HG03460 (cell line): Measurements from ENCODE around the gene ACTN1.

Source experiments
- ATAC-seq: cut with Tn5 transposase; IDR thresholded peaks from one replicate; pipeline ENCODE4 v1.9.1; 2021; ENCODE audit not compliant: unreplicated experiment

ACTN1 gene

GRCh38 chr14:68919129-68919927 lies 59.8 kb downstream of the ACTN1 start:
- ATAC-seq, result no peak

GRCh38 chr14:68918612-68919011 lies 60.5 kb downstream of the ACTN1 start:
- no peak for ATAC-seq

GRCh38 chr14:68916358-68916941 lies 62.7 kb downstream of the ACTN1 start:
- ATAC-seq, result no peak

- ATAC-seq, result no peak
These were observed 65.6 kb downstream of the ACTN1 start for GRCh38 chr14:68913516-68913915.

GRCh38 chr14:68911594-68912227 lies 67.4 kb downstream of the ACTN1 start:
- ATAC-seq, result peak; percentile 74

GRCh38 chr14:68910540-68910939 lies 68.6 kb downstream of the ACTN1 start:
- ATAC-seq, result no peak

- no peak for ATAC-seq
These were observed 70.3 kb downstream of the ACTN1 start for GRCh38 chr14:68908803-68909202.

GRCh38 chr14:68908201-68908600 lies 70.9 kb downstream of the ACTN1 start:
- ATAC-seq, result no peak

- no peak for ATAC-seq
These were observed 72.7 kb downstream of the ACTN1 start for GRCh38 chr14:68906439-68906838.

GRCh38 chr14:68905107-68905895 lies 73.8 kb downstream of the ACTN1 start:
- no peak for ATAC-seq

GRCh38 chr14:68902357-68902756 lies 76.7 kb downstream of the ACTN1 start:
- no peak for ATAC-seq

- ATAC-seq, result no peak
These were observed 80.0 kb downstream of the ACTN1 start for GRCh38 chr14:68899033-68899603.

GRCh38 chr14:68898248-68899032 lies 80.7 kb downstream of the ACTN1 start:
- no peak for ATAC-seq

- ATAC-seq, result no peak
These were observed 81.4 kb downstream of the ACTN1 start for GRCh38 chr14:68897559-68898155.

GRCh38 chr14:68896132-68896531 lies 83.0 kb downstream of the ACTN1 start:
- no peak for ATAC-seq

GRCh38 chr14:68894802-68895703 lies 84.0 kb downstream of the ACTN1 start:
- no peak for ATAC-seq

- no peak for ATAC-seq
These were observed 85.0 kb downstream of the ACTN1 start for GRCh38 chr14:68894123-68894522.

GRCh38 chr14:68893566-68893965 lies 85.5 kb downstream of the ACTN1 start:
- ATAC-seq, result no peak

- ATAC-seq, result no peak
These were observed 86.1 kb downstream of the ACTN1 start for GRCh38 chr14:68892961-68893360.
